ENCODE data around the gene ERBB3. TPM values are rescaled to one million over a fixed set of nuclear protein-coding genes. Genes with fewer than 3 reads are reported as not detected.
A peak's percentile ranks its signal among the peaks of the same experiment; 100 is the strongest.
"Not testable (repeated sequence)": the region's sequence is repeated elsewhere in the genome, so short reads cannot be mapped to it uniquely, and the experiment has no call there.

Gene ERBB3
- total RNA-seq, 1 experiment from 2014 or later, result 32.4 TPM

- Histone ChIP-seq H3K36me3 (replicated peaks; ENCODE audit: control insufficient read depth, insufficient read depth, low read length) (peaks cover 19% of the 10 kb centered on the region), H3K27me3 (ENCODE audit: control insufficient read depth, insufficient read depth, low read length) (no peaks in the 10 kb centered on the region), H3K4me3 (ENCODE audit: insufficient read depth, low read depth, low read length) (peak within 1 kb of the TSS; percentile 83)
- peak; percentile 81 for DNase-seq
These were observed 36.5 kb downstream of the ERBB3 start, which contains the start of gene RPL41 for GRCh38 chr12:56116267-56117081. Gene RPL41, plus strand, starts transcription at chr12:56116633.

- H3K36me3 ChIP-seq (replicated peaks; ENCODE audit: control insufficient read depth, insufficient read depth, low read length), result peaks cover 17% of the 10 kb centered on the region
- DNase-seq; H3K27me3 ChIP-seq (ENCODE audit: control insufficient read depth, insufficient read depth, low read length): not testable (repeated sequence)
- peak overlapping the region; percentile 83 for H3K4me3 ChIP-seq (ENCODE audit: insufficient read depth, low read depth, low read length)
These were observed 37.2 kb downstream of the ERBB3 start for GRCh38 chr12:56117082-56117706.

DNA sequence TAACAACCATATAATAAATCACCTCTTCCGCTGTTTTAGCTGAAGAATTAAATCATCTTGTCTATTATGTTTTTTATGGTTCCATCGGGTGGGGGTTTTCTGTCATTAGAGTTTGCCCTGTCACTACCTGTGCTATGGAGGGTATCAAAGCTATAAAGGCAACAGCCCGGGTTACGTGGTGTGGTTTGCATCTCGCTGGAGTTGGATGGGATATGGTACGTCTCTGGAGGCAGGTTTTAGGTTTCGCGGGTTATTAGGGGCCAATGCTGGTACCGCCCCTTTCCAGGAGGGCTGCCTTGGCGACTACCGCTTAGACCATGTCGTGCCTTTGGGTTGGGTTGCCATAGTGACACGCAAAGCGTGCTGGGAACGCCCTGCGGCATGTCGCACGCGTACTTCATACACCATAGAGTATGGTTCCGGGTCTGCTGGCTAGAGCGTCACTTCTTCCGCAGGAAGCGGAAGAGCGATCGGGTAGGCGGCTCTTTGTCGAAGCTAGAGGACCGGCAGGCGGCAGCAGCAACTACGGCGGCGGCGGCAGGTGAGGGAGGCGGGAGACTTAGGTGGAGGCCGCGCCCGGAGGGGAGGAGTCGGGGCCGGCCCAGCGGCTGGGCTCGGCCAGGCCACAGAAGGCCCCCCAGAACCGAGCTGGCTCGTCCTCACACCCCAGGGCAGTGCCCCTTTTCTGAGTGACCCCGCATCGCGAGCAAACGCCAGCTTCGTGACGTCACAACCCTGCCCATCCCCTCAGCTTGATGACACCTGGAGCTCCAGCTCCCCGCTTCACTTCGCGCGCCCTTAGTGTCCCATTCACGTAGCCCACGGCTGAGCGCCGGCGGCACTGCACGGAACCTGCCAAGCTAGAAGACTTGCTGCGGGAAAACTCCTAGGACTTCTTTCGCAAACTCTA, 38.1 kb downstream of the ERBB3 start, which contains the start of gene ZC3H10:
ZC3H10 (plus strand) TSS at position 489 of the 910 bp plus-strand sequence. CDS start 2,297 bp downstream, outside the sequence.
- Histone ChIP-seq H3K4me3 (ENCODE audit: insufficient read depth, low read depth, low read length) (peak within 1 kb of the TSS; percentile 83), H3K36me3 (replicated peaks; ENCODE audit: control insufficient read depth, insufficient read depth, low read length) (peaks cover 15% of the 10 kb centered on the region), H3K27me3 (ENCODE audit: control insufficient read depth, insufficient read depth, low read length) (no peaks in the 10 kb centered on the region)
- peak; percentile 94 for DNase-seq

GRCh38 chr12:56118688-56119357, 38.9 kb downstream of the ERBB3 start:
- H3K4me3 ChIP-seq (ENCODE audit: insufficient read depth, low read depth, low read length), result peak overlapping the region; percentile 71
- H3K36me3 ChIP-seq (replicated peaks; ENCODE audit: control insufficient read depth, insufficient read depth, low read length), result peaks cover 13% of the 10 kb centered on the region
- H3K27me3 ChIP-seq (ENCODE audit: control insufficient read depth, insufficient read depth, low read length), result no peaks in the 10 kb centered on the region
- DNase-seq, result no peak

- no peaks in the 10 kb centered on the region for H3K27me3 ChIP-seq (ENCODE audit: control insufficient read depth, insufficient read depth, low read length)
- no peak overlapping the region for H3K4me3 ChIP-seq (ENCODE audit: insufficient read depth, low read depth, low read length)
- peaks cover 13% of the 10 kb centered on the region for H3K36me3 ChIP-seq (replicated peaks; ENCODE audit: control insufficient read depth, insufficient read depth, low read length)
- peak; percentile 93 for DNase-seq
These were observed 39.4 kb downstream of the ERBB3 start for GRCh38 chr12:56119361-56119796.

DNA sequence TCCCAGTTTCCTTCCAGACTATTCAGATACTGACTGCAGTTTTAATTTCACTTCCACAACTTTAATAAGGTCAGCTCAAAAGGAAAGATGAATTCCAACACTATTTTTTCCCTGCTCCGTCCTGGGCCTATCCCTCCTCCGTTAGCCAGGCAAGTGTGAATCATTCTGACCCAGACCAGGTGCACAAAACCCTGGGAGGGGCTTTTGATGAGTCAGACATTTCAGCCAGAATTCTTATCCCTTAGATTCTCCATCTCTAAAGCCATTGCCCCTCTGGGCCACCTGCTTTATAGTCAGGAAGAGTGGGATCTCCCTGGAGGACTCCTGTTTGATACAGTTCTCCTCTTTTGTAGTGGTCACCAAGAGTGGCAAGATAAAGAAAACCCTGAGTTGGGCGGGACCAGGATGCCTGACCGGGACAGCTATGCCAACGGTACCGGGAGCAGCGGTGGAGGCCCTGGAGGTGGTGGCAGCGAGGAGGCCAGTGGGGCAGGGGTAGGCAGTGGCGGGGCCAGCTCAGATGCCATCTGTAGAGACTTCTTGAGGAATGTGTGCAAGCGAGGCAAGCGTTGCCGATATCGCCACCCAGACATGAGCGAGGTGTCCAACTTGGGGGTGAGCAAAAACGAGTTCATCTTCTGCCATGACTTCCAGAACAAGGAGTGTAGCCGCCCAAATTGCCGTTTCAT, 40.3 kb downstream of the ERBB3 start:
- Histone ChIP-seq H3K36me3 (replicated peaks; ENCODE audit: control insufficient read depth, insufficient read depth, low read length) (peaks cover 13% of the 10 kb centered on the region), H3K27me3 (ENCODE audit: control insufficient read depth, insufficient read depth, low read length) (no peaks in the 10 kb centered on the region), H3K4me3 (ENCODE audit: insufficient read depth, low read depth, low read length) (no peak overlapping the region)
- no peak for DNase-seq

DNA sequence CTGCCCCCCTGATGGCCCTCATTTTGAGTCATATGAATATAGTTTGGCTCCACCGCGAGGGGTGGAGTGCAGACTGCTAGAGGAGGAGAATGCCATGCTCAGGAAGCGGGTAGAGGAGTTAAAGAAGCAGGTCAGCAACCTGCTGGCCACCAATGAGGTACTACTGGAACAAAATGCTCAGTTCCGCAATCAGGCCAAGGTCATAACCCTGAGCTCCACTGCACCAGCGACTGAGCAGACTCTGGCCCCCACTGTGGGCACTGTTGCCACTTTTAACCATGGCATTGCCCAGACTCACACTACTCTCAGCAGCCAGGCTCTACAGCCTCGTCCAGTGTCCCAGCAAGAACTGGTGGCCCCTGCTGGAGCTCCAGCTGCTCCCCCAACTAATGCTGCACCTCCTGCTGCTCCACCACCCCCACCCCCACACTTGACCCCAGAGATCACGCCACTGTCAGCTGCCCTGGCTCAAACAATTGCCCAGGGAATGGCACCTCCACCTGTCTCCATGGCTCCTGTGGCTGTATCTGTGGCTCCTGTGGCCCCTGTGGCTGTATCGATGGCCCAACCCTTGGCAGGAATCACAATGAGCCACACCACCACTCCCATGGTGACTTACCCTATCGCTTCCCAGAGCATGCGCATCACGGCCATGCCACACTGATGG, 41.4 kb downstream of the ERBB3 start:
- Histone ChIP-seq H3K27me3 (ENCODE audit: control insufficient read depth, insufficient read depth, low read length) (no peaks in the 10 kb centered on the region), H3K36me3 (replicated peaks; ENCODE audit: control insufficient read depth, insufficient read depth, low read length) (peaks cover 13% of the 10 kb centered on the region), H3K4me3 (ENCODE audit: insufficient read depth, low read depth, low read length) (no peak overlapping the region)
- no peak for DNase-seq

DNA sequence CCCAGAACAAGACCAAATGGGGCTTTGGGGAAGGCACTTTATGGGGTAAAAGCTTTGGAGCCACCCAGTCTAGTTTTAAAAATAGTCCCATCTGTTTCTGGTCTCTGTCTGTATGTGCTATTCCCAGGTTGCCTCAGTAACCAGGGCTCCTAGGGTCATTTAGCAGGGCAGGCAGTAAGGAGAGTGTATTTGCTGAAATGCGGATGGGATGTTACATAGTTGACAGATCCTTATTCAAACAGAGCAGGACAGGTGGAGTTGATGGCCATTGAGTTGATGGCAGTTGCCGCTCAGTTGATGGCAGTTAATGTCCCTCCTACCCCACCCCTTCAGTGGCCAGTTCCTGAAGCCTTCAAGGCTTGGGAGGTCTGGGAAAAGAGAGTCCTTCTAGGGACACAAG, 42.7 kb downstream of the ERBB3 start:
- Histone ChIP-seq H3K27me3 (ENCODE audit: control insufficient read depth, insufficient read depth, low read length) (no peaks in the 10 kb centered on the region), H3K4me3 (ENCODE audit: insufficient read depth, low read depth, low read length) (no peak overlapping the region), H3K36me3 (replicated peaks; ENCODE audit: control insufficient read depth, insufficient read depth, low read length) (peaks cover 10% of the 10 kb centered on the region)
- DNase-seq, result no peak

DNA sequence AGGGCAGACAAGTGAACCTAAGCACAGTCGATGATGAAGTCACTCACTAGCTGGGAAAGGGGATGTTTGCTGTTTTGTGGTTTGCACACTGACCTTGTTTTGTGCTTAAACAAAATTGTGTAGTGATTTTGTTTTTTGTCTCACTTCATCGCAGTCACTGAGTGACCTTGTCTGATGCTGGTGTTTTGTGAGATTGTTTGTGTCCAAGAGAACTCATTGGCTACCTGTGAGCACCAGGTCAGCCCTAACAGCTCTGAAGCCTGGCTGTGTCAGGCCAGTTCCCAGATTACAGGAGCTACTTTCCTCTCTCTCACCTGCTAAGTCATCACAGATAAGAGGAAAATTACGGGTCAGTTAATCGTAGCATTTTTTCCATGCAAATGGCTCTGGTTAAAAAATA, 44.2 kb downstream of the ERBB3 start:
- Histone ChIP-seq H3K4me3 (ENCODE audit: insufficient read depth, low read depth, low read length) (no peak overlapping the region), H3K27me3 (ENCODE audit: control insufficient read depth, insufficient read depth, low read length) (no peaks in the 10 kb centered on the region), H3K36me3 (replicated peaks; ENCODE audit: control insufficient read depth, insufficient read depth, low read length) (peaks cover 10% of the 10 kb centered on the region)
- DNase-seq, result no peak

- no peak for DNase-seq
- Histone ChIP-seq H3K4me3 (ENCODE audit: insufficient read depth, low read depth, low read length) (no peak overlapping the region), H3K36me3 (replicated peaks; ENCODE audit: control insufficient read depth, insufficient read depth, low read length) (peaks cover 12% of the 10 kb centered on the region), H3K27me3 (ENCODE audit: control insufficient read depth, insufficient read depth, low read length) (no peaks in the 10 kb centered on the region)
These were observed 46.8 kb downstream of the ERBB3 start for GRCh38 chr12:56126732-56127239.

DNA sequence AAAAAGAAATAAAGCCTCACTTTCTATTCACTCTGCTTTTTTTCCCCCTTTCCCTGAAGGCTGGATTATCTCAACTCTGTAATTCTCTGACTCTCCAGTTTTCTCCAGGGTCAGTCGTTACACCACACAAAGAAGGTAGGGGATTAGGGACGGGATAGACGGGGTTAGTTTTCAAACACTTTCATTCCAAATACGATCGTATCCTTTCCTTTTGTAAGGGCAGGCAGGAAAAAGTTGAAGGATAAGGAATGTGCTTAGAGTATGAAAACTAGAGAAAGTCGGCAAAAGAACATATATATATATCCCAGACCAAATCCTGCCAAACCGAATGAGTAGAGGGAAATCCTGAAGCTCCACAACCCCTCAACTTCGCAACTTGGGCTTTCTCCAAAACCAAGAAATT, 47.5 kb downstream of the ERBB3 start:
- peak; percentile 16 for DNase-seq
- Histone ChIP-seq H3K27me3 (ENCODE audit: control insufficient read depth, insufficient read depth, low read length) (no peaks in the 10 kb centered on the region), H3K36me3 (replicated peaks; ENCODE audit: control insufficient read depth, insufficient read depth, low read length) (peaks cover 19% of the 10 kb centered on the region), H3K4me3 (ENCODE audit: insufficient read depth, low read depth, low read length) (peak overlapping the region; percentile 25)

GRCh38 chr12:56127888-56128669, 48.1 kb downstream of the ERBB3 start, which contains the start of gene ESYT1:
Gene ESYT1, plus strand, starts transcription at chr12:56128267. Its CDS starts 53 bp downstream, at chr12:56128320.
- Histone ChIP-seq H3K4me3 (ENCODE audit: insufficient read depth, low read depth, low read length) (peak within 1 kb of the TSS; percentile 88), H3K27me3 (ENCODE audit: control insufficient read depth, insufficient read depth, low read length) (no peaks in the 10 kb centered on the region), H3K36me3 (replicated peaks; ENCODE audit: control insufficient read depth, insufficient read depth, low read length) (peaks cover 20% of the 10 kb centered on the region)
- peak; percentile 97 for DNase-seq
